Uterus (tissue), 2 donors: ENCODE measurements around the gene CILP2.
A peak's percentile ranks its signal among the peaks of the same experiment; 100 is the strongest.

Experiments
- POLR2A ChIP-seq, 2 donors: fragments of 450-650 bp; IDR thresholded peaks; one replicate each; pipeline ENCODE4 v1.6.1; 2016; ENCODE audit warnings: antibody characterized with exemption in 2 of 2, mild to moderate bottlenecking in 1 of 2, moderate library complexity in 1 of 2
- TF ChIP-seq, protein P1 (sequence below), 4 experiments: fragments of 200-600 bp in 2 of 4; fragments of 450-650 bp in 2 of 4; sonication (generic) in 2 of 4; IDR thresholded peaks; one replicate each; pipeline ENCODE4 v1.5.1; 2016 to 2019; ENCODE audit warnings: antibody characterized with exemption in 4 of 4, mild to moderate bottlenecking in 2 of 4, moderate library complexity in 1 of 4

GRCh38 chr19:19531951-19532805, 5.9 kb upstream of the CILP2 start:
- peak in 1 of 2 donors; percentile 17 for TF ChIP-seq POLR2A (IDR thresholded peaks at IDR 0.05)
- TF ChIP-seq, protein P1, sequence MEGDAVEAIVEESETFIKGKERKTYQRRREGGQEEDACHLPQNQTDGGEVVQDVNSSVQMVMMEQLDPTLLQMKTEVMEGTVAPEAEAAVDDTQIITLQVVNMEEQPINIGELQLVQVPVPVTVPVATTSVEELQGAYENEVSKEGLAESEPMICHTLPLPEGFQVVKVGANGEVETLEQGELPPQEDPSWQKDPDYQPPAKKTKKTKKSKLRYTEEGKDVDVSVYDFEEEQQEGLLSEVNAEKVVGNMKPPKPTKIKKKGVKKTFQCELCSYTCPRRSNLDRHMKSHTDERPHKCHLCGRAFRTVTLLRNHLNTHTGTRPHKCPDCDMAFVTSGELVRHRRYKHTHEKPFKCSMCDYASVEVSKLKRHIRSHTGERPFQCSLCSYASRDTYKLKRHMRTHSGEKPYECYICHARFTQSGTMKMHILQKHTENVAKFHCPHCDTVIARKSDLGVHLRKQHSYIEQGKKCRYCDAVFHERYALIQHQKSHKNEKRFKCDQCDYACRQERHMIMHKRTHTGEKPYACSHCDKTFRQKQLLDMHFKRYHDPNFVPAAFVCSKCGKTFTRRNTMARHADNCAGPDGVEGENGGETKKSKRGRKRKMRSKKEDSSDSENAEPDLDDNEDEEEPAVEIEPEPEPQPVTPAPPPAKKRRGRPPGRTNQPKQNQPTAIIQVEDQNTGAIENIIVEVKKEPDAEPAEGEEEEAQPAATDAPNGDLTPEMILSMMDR (IDR thresholded peaks at IDR 0.05), result peak; percentile 91 to 95 (median 92)
